A549 treated with AZD9567 at 1 μM for 4 hours (cell line): ENCODE measurements around the gene MRPL19. TPM values are rescaled to one million over a fixed set of nuclear protein-coding genes. Genes with fewer than 3 reads are reported as not detected.

Experiments
- total RNA-seq: library from RNA; stranded (reverse); fragments of 200-300 nt; extraction: Qiagen RNA extraction; gene quantifications from 5 replicates; pipeline ENCODE4 v1.2.3, GENCODE V29; 2022; ENCODE audit not compliant: insufficient read depth

Gene MRPL19
- 54.4 to 66.5 TPM (median 66.0 TPM) in 5 replicates for total RNA-seq

DNA sequence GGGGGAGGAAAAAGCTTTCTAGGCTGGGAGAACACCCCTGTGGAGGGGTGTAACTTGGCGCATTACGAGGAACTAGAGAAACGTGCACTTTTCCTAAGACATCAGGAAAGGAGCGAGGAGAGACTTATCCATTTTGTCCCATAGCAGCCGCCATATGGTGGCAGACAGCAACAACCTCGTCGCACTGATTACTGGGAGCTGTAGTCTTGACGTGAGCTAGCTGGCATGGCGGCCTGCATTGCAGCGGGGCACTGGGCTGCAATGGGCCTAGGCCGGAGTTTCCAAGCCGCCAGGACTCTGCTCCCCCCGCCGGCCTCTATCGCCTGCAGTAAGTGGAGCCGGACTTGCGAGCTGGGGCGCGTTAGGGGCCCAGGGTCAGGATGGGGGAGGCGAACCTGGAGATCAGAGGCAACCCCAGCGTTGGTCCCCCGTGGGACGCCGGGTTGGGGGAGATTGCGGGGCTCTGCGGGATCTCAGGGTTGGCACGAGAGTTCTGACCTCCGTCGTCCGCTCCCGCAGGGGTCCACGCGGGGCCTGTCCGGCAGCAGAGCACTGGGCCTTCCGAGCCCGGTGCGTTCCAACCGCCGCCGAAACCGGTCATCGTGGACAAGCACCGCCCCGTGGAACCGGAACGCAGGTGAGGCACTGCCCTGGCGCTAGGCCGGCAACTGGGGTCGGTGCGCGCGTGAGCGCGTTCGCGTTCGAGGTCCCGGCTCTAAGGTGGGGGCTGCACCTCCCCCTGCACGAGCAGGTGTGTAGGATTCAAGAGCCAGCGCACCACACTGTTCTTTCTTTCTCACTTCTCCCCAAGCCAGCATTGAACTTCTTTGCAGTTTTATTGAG lies at the start of gene MRPL19:
MRPL19 (plus strand) TSS at position 201 of the 843 bp plus-strand sequence; CDS start at position 226, 25 bp downstream.

DNA sequence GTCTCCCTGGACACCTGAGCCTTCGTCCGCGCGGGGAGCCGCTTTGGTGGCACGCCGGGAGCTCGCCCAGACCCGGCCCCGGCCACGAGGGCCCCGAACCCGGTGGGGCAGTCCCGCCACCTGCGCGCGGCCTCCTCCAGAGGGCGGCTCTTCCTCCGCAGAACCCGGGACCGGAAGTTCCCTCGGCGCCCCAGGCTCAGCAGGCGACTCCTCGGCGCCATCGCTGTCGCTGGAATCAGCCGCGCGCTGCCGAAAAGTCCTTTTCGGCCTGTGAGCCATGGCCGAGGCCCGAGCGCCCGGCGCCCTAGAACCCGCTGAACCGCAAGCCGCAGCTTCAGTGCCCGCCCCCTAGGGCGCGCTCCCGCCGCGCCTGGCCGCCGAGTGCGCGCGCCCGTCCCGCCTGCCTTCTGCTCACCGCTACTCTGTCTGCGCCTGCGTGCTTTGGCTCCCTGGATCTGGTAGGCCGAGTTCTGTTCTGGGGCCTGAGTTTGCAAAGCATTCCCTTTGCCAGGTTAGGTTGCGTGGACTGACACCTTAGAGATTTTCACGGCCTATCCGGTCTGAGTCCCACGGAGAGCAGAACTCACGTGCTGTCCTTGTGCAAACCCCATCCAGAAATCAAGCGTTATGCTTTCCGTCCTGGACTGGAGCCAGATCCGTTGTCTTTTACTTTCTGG lies 64.1 kb downstream of the MRPL19 start, which contains the start of gene GCFC2:
GCFC2 (minus strand) TSS at position 339 of the 677 bp plus-strand sequence; CDS start at position 279, 60 bp downstream.

Other genes with a start within 250 kb of the MRPL19 start
- gene EVA1A, start 85.8 kb upstream of the MRPL19 start, total RNA-seq, result 6.7 to 12.7 TPM (median 7.7 TPM) in 5 replicates
- 13.0 to 19.0 TPM (median 16.0 TPM) in 5 replicates for gene GCFC2, start 64.1 kb downstream of the MRPL19 start, total RNA-seq